ENCODE results near the gene PLEK. TPM values are rescaled to one million over a fixed set of nuclear protein-coding genes. Genes with fewer than 3 reads are reported as not detected.

The PLEK gene
- total and polyA plus RNA-seq, 2 of the 13 experiments (the other 11 are each of a cell fraction or from before 2014, with no cell fraction given), result not detected

DNA sequence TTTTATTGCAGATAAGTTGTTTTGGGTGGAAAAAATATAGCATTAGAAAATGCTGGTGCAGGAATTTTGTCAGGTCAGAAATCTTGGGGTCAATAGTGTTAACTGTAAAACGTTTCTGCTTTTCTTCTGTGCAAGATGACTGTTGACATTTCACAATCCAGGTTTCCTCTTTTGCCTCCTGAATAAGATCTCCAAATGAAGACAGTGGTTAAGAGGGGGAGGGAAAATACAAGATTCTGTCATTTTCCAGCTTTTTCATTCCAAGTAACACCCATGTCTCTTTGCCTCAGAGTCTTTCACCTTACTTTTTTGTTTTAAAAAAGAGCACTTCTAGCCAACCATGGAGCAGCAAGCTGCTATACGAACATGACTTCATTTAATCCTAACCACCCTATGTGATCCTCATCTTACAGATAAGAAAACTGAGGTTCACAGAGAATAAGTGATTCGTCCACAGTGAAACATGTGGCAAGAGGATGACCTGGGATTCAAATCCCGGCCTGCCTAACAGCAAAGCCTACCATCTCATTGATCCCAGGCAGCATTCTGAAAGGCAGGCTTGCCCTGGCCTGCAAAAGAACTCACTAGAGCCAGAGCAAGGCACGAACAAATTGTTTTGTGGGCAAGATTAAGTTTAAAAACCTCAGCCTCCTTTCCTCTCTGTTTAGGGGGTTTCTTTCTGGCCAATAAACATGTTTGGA is 3.0 kb downstream of the PLEK start:
- Histone ChIP-seq H3K4me2 (ENCODE audit: low read depth, low read length) (no peak overlapping the region), H3K9ac (ENCODE audit: insufficient read depth, low read depth, low read length) (no peak overlapping the region), H2AFZ (ENCODE audit: low read length) (no peak overlapping the region), H3K4me3 (replicated peaks in 1 of 3; ENCODE audit: insufficient read depth in 1 of 3, low read depth in 2 of 3, low read length in 3 of 3) (no peak overlapping the region), H3K79me2 (ENCODE audit: insufficient read depth, low read length) (no peaks in the 10 kb centered on the region), H3K4me1 (ENCODE audit: insufficient read depth, low read length) (no peaks in the 10 kb centered on the region), H4K20me1 (ENCODE audit: insufficient read depth, low read length) (no peaks in the 10 kb centered on the region), H3K36me3 (replicated peaks in 1 of 2; ENCODE audit: control insufficient read depth in 1 of 2, insufficient read depth in 2 of 2, low read length in 2 of 2) (no peaks in the 10 kb centered on the region), H3K27me3 (ENCODE audit: control insufficient read depth in 1 of 2, insufficient read depth in 2 of 2, low read length in 2 of 2) (peaks cover 0 to 13% of the 10 kb centered on the region in 2 experiments; a peak in 2 of 5 replicates), H3K27ac (ENCODE audit: extremely low read length, insufficient read depth, low read length) (no peak overlapping the region), H3K9me3 (ENCODE audit: low read length) (no peaks in the 10 kb centered on the region)
- intact Hi-C loops (cut with micrococcal nuclease; ENCODE audit: unreplicated experiment), result no loop called here
- CTCF ChIA-PET (ENCODE audit: low intra/inter-chr PET ratio, low total read pairs), result no interaction called here
- no TSS peak for BruUV-seq (replicated peaks)
- in situ Hi-C loops (cut with HindIII; ENCODE audit: extremely low pct_ligation_motif_present, low pct_unique_long_range_greater_than_20kb), result no loop called here
- POLR2A ChIA-PET, result no interaction called here
- no peak for TF ChIP-seq GTF2F1 (IDR thresholded peaks at IDR 0.05; ENCODE audit: low read length)
- no peak for TF ChIP-seq ZSCAN25 (CRISPR knock-in tag; IDR thresholded peaks at IDR 0.05)
- no peak for TF ChIP-seq ZNF350 (CRISPR knock-in tag; IDR thresholded peaks at IDR 0.05; ENCODE audit: borderline replicate concordance, low read depth)
- TF ChIP-seq ZEB1 (IDR thresholded peaks at IDR 0.05; ENCODE audit: insufficient replicate concordance, low read depth), result no peak
- TF ChIP-seq ZNF564 (CRISPR knock-in tag; IDR thresholded peaks at IDR 0.05), result no peak
- TF ChIP-seq ASH2L (IDR thresholded peaks at IDR 0.05; ENCODE audit: insufficient read length, low read depth, low read length), result no peak
- TF ChIP-seq HOXA5 (CRISPR knock-in tag; IDR thresholded peaks at IDR 0.05), result no peak
- TF ChIP-seq FOXA1 (IDR thresholded peaks at IDR 0.05), result no peak
- TF ChIP-seq FOXA1 (CRISPR knock-in tag; IDR thresholded peaks at IDR 0.05), result no peak
- TF ChIP-seq ZNF83 (CRISPR knock-in tag; IDR thresholded peaks at IDR 0.05; ENCODE audit: borderline replicate concordance), result no peak
- no peak for TF ChIP-seq CBX1 (IDR thresholded peaks at IDR 0.05; ENCODE audit: low read depth)
- no peak for TF ChIP-seq MXI1 (IDR thresholded peaks at IDR 0.05; ENCODE audit: borderline replicate concordance, low read depth, low read length)
- TF ChIP-seq, protein P1, sequence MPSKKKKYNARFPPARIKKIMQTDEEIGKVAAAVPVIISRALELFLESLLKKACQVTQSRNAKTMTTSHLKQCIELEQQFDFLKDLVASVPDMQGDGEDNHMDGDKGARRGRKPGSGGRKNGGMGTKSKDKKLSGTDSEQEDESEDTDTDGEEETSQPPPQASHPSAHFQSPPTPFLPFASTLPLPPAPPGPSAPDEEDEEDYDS (CRISPR knock-in tag; IDR thresholded peaks at IDR 0.05), result no peak
- no peak for TF ChIP-seq FOXO1 (CRISPR knock-in tag; IDR thresholded peaks at IDR 0.05)
- TF ChIP-seq HOXA9 (CRISPR knock-in tag; IDR thresholded peaks at IDR 0.05; ENCODE audit: borderline replicate concordance), result no peak
- TF ChIP-seq ZBTB38 (CRISPR knock-in tag; IDR thresholded peaks at IDR 0.05), result no peak
- no peak for TF ChIP-seq MED13 (CRISPR knock-in tag; IDR thresholded peaks at IDR 0.05)
- TF ChIP-seq, protein P2, sequence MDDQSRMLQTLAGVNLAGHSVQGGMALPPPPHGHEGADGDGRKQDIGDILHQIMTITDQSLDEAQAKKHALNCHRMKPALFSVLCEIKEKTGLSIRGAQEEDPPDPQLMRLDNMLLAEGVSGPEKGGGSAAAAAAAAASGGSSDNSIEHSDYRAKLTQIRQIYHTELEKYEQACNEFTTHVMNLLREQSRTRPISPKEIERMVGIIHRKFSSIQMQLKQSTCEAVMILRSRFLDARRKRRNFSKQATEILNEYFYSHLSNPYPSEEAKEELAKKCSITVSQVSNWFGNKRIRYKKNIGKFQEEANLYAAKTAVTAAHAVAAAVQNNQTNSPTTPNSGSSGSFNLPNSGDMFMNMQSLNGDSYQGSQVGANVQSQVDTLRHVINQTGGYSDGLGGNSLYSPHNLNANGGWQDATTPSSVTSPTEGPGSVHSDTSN (CRISPR knock-in tag; IDR thresholded peaks at IDR 0.05; ENCODE audit: borderline replicate concordance), result no peak
- TF ChIP-seq, protein P3, sequence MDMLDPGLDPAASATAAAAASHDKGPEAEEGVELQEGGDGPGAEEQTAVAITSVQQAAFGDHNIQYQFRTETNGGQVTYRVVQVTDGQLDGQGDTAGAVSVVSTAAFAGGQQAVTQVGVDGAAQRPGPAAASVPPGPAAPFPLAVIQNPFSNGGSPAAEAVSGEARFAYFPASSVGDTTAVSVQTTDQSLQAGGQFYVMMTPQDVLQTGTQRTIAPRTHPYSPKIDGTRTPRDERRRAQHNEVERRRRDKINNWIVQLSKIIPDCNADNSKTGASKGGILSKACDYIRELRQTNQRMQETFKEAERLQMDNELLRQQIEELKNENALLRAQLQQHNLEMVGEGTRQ (IDR thresholded peaks at IDR 0.05; ENCODE audit: low read depth, low read length), result no peak
- TF ChIP-seq, protein P3 (CRISPR knock-in tag; IDR thresholded peaks at IDR 0.05; ENCODE audit: borderline replicate concordance), result no peak
- TF ChIP-seq, protein P4, sequence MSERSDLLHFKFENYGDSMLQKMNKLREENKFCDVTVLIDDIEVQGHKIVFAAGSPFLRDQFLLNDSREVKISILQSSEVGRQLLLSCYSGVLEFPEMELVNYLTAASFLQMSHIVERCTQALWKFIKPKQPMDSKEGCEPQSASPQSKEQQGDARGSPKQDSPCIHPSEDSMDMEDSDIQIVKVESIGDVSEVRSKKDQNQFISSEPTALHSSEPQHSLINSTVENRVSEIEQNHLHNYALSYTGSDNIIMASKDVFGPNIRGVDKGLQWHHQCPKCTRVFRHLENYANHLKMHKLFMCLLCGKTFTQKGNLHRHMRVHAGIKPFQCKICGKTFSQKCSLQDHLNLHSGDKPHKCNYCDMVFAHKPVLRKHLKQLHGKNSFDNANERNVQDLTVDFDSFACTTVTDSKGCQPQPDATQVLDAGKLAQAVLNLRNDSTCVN (CRISPR knock-in tag; IDR thresholded peaks at IDR 0.05; ENCODE audit: borderline replicate concordance), result no peak
- no peak for TF ChIP-seq SIX1 (CRISPR knock-in tag; IDR thresholded peaks at IDR 0.05; ENCODE audit: borderline replicate concordance)
- no peak for DNase-seq (ENCODE audit: low spot score)
- ATAC-seq, result no peak
- 10% methylated on average over 5 of the region's 5 CpGs for WGBS (ENCODE audit: low lambda C conversion rate)
- FAIRE-seq, result no peak

Data from HepG2 (cell line).